Calu3 (cell line): ENCODE results near the gene BCORL1. TPM values are rescaled to one million over a fixed set of nuclear protein-coding genes. Genes with fewer than 3 reads are reported as not detected.
A peak's percentile ranks its signal among the peaks of the same experiment; 100 is the strongest.

Source experiments
- Bru-seq: library from RNA; stranded (reverse); fragments of 400-500 nt; gene quantifications from one replicate; lab custom pipeline; 2021; lab: Mats Ljungman, UMichigan
- BruChase-seq, 2 experiments: library from RNA; stranded (reverse); fragments of 400-500 nt; gene quantifications; one replicate each; lab custom pipeline; 2021; lab: Mats Ljungman, UMichigan
- BruUV-seq: library from RNA; stranded (reverse); fragments of 400-500 nt; replicated peaks from 2 replicates; lab custom pipeline; 2021; lab: Mats Ljungman, UMichigan
- CTCF ChIA-PET: fragments of 300-600 bp; sonication (Branson Sonifier 250); formaldehyde crosslinking; loops from one replicate; lab custom pipeline; 2022; ENCODE audit warnings: antibody characterized with exemption; lab: Charles Lee
- DNase-seq: peaks from one replicate; pipeline ENCODE4 v3.0.0; 2022
- H3K27ac Mint-ChIP-seq: one replicate; pipeline ENCODE4 v1.8.0; 2022; ENCODE audit warnings: mixed read lengths; ENCODE audit not compliant: unreplicated experiment
- H3K27me3 Mint-ChIP-seq: one replicate; pipeline ENCODE4 v1.8.0; 2022; ENCODE audit warnings: mixed read lengths; ENCODE audit not compliant: unreplicated experiment
- H3K36me3 Mint-ChIP-seq: one replicate; pipeline ENCODE4 v1.8.0; 2022; ENCODE audit warnings: mild to moderate bottlenecking, moderate library complexity, mixed read lengths; ENCODE audit not compliant: insufficient read depth, unreplicated experiment
- H3K4me1 Mint-ChIP-seq: one replicate; pipeline ENCODE4 v1.8.0; 2022; ENCODE audit warnings: mild to moderate bottlenecking, low read depth, mixed read lengths; ENCODE audit not compliant: unreplicated experiment
- H3K4me3 Mint-ChIP-seq: one replicate; pipeline ENCODE4 v1.8.0; 2022; ENCODE audit warnings: mild to moderate bottlenecking, low read depth, moderate library complexity, mixed read lengths; ENCODE audit not compliant: unreplicated experiment
- H3K9me3 Mint-ChIP-seq: one replicate; pipeline ENCODE4 v1.8.0; 2022; ENCODE audit warnings: low read depth, mixed read lengths; ENCODE audit not compliant: unreplicated experiment
- CTCF ChIP-seq: fragments of 200-600 bp; IDR thresholded peaks from one replicate; pipeline ENCODE4 v1.8.0; 2022; ENCODE audit warnings: antibody characterized with exemption; ENCODE audit not compliant: unreplicated experiment
- intact Hi-C: fragments of 100-400 bp; cut with micrococcal nuclease; formaldehyde crosslinking; loops from one replicate; pipeline ENCODE4 v1.10.0; 2022; ENCODE audit not compliant: unreplicated experiment
- long read RNA-seq: library from polyadenylated mRNA; stranded (forward); transcript quantifications from one replicate; pipeline ENCODE4 v2.0.0, GENCODE V29; 2022
- total RNA-seq: library from RNA; stranded (reverse); gene quantifications from 2 replicates; pipeline ENCODE4 v1.2.3, GENCODE V29; 2022

Gene BCORL1, protein sequence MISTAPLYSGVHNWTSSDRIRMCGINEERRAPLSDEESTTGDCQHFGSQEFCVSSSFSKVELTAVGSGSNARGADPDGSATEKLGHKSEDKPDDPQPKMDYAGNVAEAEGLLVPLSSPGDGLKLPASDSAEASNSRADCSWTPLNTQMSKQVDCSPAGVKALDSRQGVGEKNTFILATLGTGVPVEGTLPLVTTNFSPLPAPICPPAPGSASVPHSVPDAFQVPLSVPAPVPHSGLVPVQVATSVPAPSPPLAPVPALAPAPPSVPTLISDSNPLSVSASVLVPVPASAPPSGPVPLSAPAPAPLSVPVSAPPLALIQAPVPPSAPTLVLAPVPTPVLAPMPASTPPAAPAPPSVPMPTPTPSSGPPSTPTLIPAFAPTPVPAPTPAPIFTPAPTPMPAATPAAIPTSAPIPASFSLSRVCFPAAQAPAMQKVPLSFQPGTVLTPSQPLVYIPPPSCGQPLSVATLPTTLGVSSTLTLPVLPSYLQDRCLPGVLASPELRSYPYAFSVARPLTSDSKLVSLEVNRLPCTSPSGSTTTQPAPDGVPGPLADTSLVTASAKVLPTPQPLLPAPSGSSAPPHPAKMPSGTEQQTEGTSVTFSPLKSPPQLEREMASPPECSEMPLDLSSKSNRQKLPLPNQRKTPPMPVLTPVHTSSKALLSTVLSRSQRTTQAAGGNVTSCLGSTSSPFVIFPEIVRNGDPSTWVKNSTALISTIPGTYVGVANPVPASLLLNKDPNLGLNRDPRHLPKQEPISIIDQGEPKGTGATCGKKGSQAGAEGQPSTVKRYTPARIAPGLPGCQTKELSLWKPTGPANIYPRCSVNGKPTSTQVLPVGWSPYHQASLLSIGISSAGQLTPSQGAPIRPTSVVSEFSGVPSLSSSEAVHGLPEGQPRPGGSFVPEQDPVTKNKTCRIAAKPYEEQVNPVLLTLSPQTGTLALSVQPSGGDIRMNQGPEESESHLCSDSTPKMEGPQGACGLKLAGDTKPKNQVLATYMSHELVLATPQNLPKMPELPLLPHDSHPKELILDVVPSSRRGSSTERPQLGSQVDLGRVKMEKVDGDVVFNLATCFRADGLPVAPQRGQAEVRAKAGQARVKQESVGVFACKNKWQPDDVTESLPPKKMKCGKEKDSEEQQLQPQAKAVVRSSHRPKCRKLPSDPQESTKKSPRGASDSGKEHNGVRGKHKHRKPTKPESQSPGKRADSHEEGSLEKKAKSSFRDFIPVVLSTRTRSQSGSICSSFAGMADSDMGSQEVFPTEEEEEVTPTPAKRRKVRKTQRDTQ (N-terminal part only)
- total RNA-seq (6.7 and 10.1 TPM in 2 replicates), Bru-seq, nascent RNA (percentile 39 among the genes with signal in this experiment), BruChase-seq, experiment 1, labeled RNA remaining after a 6-hour chase (percentile 43 among the genes with signal in this experiment), BruChase-seq, experiment 2, labeled RNA remaining after a 2-hour chase (percentile 47 among the genes with signal in this experiment)
- long read RNA-seq, full-length matches to known transcripts: 1 of 3 reads
- long read RNA-seq, partial matches to known transcripts: 0 of 3 reads
- long read RNA-seq, other reads (novel, unspliced or antisense): 2 of 3 reads

DNA sequence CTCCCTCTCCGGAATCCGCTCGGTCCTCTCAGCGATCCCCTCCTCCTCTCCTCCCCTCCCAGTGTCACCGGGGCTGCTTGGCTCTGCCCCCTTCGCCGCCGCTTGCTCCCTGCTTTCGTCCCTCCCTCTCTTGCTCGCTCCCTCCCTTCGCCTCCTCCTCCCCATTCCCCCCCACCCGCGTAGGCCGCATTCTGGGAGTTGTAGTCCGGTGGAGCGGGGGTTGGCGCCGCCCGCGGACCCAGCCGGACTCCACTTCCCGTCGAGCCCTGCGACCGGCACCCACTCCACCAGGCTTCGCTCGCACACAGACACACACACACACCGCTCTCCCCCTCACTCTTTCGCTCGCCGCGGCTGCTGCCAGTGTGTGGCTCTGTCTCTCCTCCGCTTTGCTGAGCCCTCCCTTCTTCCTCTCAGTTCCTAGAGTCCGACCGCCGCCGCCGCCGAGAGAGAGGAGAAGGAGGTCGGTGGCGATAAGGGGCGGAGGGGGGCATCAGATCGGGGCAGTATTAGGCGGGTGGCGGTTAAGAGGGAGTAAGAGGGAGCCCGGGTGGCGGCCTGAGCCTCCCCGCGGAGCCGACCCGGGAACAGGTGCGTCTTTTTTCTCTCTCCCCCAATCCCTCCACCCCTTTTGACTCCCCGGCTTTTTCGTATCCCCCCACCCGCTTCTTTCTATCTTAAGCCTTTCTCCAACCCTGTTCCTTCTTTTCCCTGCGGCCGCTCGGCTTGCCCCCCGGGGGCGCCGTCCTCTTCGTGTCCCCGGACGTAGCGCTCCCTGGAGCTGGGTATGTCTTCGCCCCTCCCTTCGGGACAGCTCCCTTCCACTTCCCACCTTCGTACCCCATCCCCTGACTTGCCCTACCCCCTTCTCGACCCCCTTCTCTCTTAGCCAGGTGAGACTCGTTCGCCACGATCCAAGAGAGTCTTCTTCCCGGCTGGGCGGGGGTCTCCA is at the start of gene BCORL1:
BCORL1 (plus strand) TSS at position 336 of the 952 bp plus-strand sequence. CDS start 22,597 bp downstream, outside the sequence.
- H3K9me3 Mint-ChIP-seq: no peaks in the 10 kb centered on the region
- H3K27me3 Mint-ChIP-seq: peaks cover 41% of the 10 kb centered on the region
- H3K36me3 Mint-ChIP-seq: no peaks in the 10 kb centered on the region
- no TSS peak for BruUV-seq
- CTCF ChIA-PET: no interaction called here
- H3K4me1 Mint-ChIP-seq: peaks cover 12% of the 10 kb centered on the region
- peak within 1 kb of the TSS; percentile 52 for H3K27ac Mint-ChIP-seq
- H3K4me3 Mint-ChIP-seq: no peak within 1 kb of the TSS
- no peak for TF ChIP-seq CTCF
- DNase-seq: peak; percentile 86
- intact Hi-C loops: loop anchor here (10.0 kb wide), 1 partner anchor 48 kb away; no protein-coding TSS in a partner anchor

GRCh38 chrX:129932821-129933321 is 49.6 kb upstream of the BCORL1 start:
- H3K36me3 Mint-ChIP-seq: peaks cover 27% of the 10 kb centered on the region
- no peak for TF ChIP-seq CTCF
- peaks cover 9% of the 10 kb centered on the region for H3K4me1 Mint-ChIP-seq
- no peaks in the 10 kb centered on the region for H3K9me3 Mint-ChIP-seq
- no TSS peak for BruUV-seq
- no peak overlapping the region for H3K27ac Mint-ChIP-seq
- peak overlapping the region; percentile 66 for H3K4me3 Mint-ChIP-seq
- peaks cover 40% of the 10 kb centered on the region for H3K27me3 Mint-ChIP-seq
- CTCF ChIA-PET: no interaction called here
- intact Hi-C loops: loop anchor here (10.0 kb wide), 1 partner anchor 52 kb away; the partner anchor contains the start of gene BCORL1
- peak; percentile 15 for DNase-seq

GRCh38 chrX:129933700-129934099 is 48.7 kb upstream of the BCORL1 start:
- DNase-seq: no peak
- CTCF ChIA-PET: interaction anchor here (0.7 kb wide), 1 partner anchor 29 kb away, joined by 5 read pairs; no protein-coding TSS in a partner anchor
- Mint-ChIP-seq H3K27ac (no peak overlapping the region), H3K36me3 (peaks cover 26% of the 10 kb centered on the region), H3K4me3 (peak overlapping the region; percentile 66), H3K4me1 (peaks cover 9% of the 10 kb centered on the region), H3K9me3 (no peaks in the 10 kb centered on the region), H3K27me3 (peaks cover 49% of the 10 kb centered on the region)
- intact Hi-C loops: loop anchor here (10.0 kb wide), 1 partner anchor 51 kb away; the partner anchor contains the start of gene BCORL1
- no TSS peak for BruUV-seq
- no peak for TF ChIP-seq CTCF
